GM12878 (cell line): ENCODE results near the gene HDHD3. TPM values are rescaled to one million over a fixed set of nuclear protein-coding genes. Genes with fewer than 3 reads are reported as not detected.
A peak's percentile ranks its signal among the peaks of the same experiment; 100 is the strongest.

ENCODE experiments used
- ATAC-seq: fragments of 200-7000 bp; cut with Tn5 transposase; 3 replicates; pipeline ENCODE4 v1.9.1; 2020; ENCODE audit warnings: mild to moderate bottlenecking, moderate library complexity
- BruUV-seq: library from RNA; stranded (reverse); fragments of 400-500 nt; replicated peaks from 2 replicates; lab custom pipeline; 2021; lab: Mats Ljungman, UMichigan
- CTCF ChIA-PET: fragments of 300-600 bp; sonication (Branson Sonifier 250); formaldehyde crosslinking; extraction: SDS; loops from one replicate; lab custom pipeline; 2021; ENCODE audit warnings: inconsistent platforms; lab: Yijun Ruan, JAX
- POLR2A ChIA-PET: fragments of 350-600 bp; formaldehyde crosslinking; extraction: SDS; loops from one replicate; lab custom pipeline; 2021; ENCODE audit warnings: inconsistent platforms; lab: Charles Lee
- RAD21 ChIA-PET: fragments of 300-600 bp; sonication (Branson Sonifier 250); formaldehyde crosslinking; loops from one replicate; lab custom pipeline; 2023; ENCODE audit warnings: antibody characterized with exemption; ENCODE audit not compliant: unreplicated experiment; lab: Charles Lee
- SMC1A ChIA-PET: fragments of 300-600 bp; sonication (Branson Sonifier 250); formaldehyde crosslinking; loops from one replicate; lab custom pipeline; 2023; ENCODE audit not compliant: unreplicated experiment, uncharacterized antibody; lab: Charles Lee
- DNase-seq: peaks from one replicate; pipeline ENCODE4 v3.0.0-alpha.2; 2011; ENCODE audit warnings: low read depth, low spot score
- FAIRE-seq: peaks from 3 replicates; lab custom pipeline; 2011; peaks lifted over from hg19 to GRCh38; lab: Jason Lieb, UNC
- H2AFZ ChIP-seq: 2 replicates; pipeline ENCODE4 v1.6.0; 2011; ENCODE audit warnings: low read depth, low read length, control low read depth; ENCODE audit not compliant: control insufficient read depth
- H3K27ac ChIP-seq: 2 replicates; pipeline ENCODE4 v1.5.1; 2011; ENCODE audit warnings: control low read depth; ENCODE audit not compliant: control insufficient read depth, insufficient read depth
- H3K27me3 ChIP-seq, 2 experiments: replicated peaks in 1 of 2; 2 replicates each; pipeline versions ENCODE4 v1.6.0 to v1.6.1; 2011; ENCODE audit warnings: low read length in 1 of 2; ENCODE audit not compliant: control insufficient read depth in 2 of 2, insufficient read depth in 2 of 2
- H3K36me3 ChIP-seq, 2 experiments: 2 replicates each; pipeline ENCODE4 v1.5.1; 2011; ENCODE audit warnings: low read length in 1 of 2; ENCODE audit not compliant: control insufficient read depth in 2 of 2, insufficient read depth in 2 of 2
- H3K4me1 ChIP-seq: 2 replicates; pipeline ENCODE4 v1.6.1; 2011; ENCODE audit warnings: mild to moderate bottlenecking, low read length, moderate library complexity, mixed read lengths; ENCODE audit not compliant: control insufficient read depth, insufficient read depth
- H3K4me2 ChIP-seq: 2 replicates; pipeline ENCODE4 v1.6.0; 2011; ENCODE audit warnings: control low read depth; ENCODE audit not compliant: control insufficient read depth, insufficient read depth
- H3K4me3 ChIP-seq: fragments of 200-600 bp; sonication (generic); 2 replicates; pipeline ENCODE4 v1.5.1; 2016
- H3K79me2 ChIP-seq: 2 replicates; pipeline ENCODE4 v1.6.0; 2011; ENCODE audit warnings: low read length; ENCODE audit not compliant: control insufficient read depth, insufficient read depth
- H3K9ac ChIP-seq: 2 replicates; pipeline ENCODE4 v1.8.0; 2011; ENCODE audit warnings: low read length, control low read depth, mixed read lengths; ENCODE audit not compliant: control insufficient read depth, insufficient read depth
- H3K9me3 ChIP-seq: replicated peaks from 3 replicates; pipeline ENCODE4 v1.5.1; 2011; ENCODE audit warnings: mild to moderate bottlenecking, low read length; ENCODE audit not compliant: control insufficient read depth, insufficient read depth
- H4K20me1 ChIP-seq: 2 replicates; pipeline ENCODE4 v1.6.0; 2011; ENCODE audit not compliant: control insufficient read depth, insufficient read depth
- EZH2 ChIP-seq: IDR thresholded peaks from 2 replicates; pipeline ENCODE4 v1.6.1; 2012; ENCODE audit warnings: low read depth, mild to moderate bottlenecking, control low read depth, inconsistent platforms, low read length, borderline replicate concordance; ENCODE audit not compliant: control insufficient read depth
- SIN3A ChIP-seq: IDR thresholded peaks from 2 replicates; pipeline ENCODE4 v1.6.1; 2012; ENCODE audit warnings: low read depth, low read length, improper control_type of control experiment
- STAT3 ChIP-seq: IDR thresholded peaks from 2 replicates; pipeline ENCODE4 v1.6.1; 2011; ENCODE audit warnings: low read depth, low read length, improper control_type of control experiment
- TAF1 ChIP-seq: IDR thresholded peaks from 2 replicates; pipeline ENCODE4 v1.6.1; 2011; ENCODE audit warnings: mild to moderate bottlenecking, low read depth, low read length, borderline replicate concordance
- TARDBP ChIP-seq: IDR thresholded peaks from 2 replicates; pipeline ENCODE4 v1.6.1; 2016; ENCODE audit warnings: borderline replicate concordance
- WRNIP1 ChIP-seq: IDR thresholded peaks from 2 replicates; pipeline ENCODE4 v1.6.1; 2011; ENCODE audit warnings: low read depth, low read length, improper control_type of control experiment, borderline replicate concordance
- ZNF24 ChIP-seq: fragments of 450-650 bp; IDR thresholded peaks from 2 replicates; pipeline ENCODE4 v1.6.1; 2017; ENCODE audit warnings: antibody characterized with exemption, mild to moderate bottlenecking
- ZNF622 ChIP-seq: fragments of 450-650 bp; IDR thresholded peaks from 2 replicates; pipeline ENCODE4 v1.6.1; 2017; ENCODE audit warnings: mild to moderate bottlenecking, inconsistent platforms
- WGBS: methylation state at CpG from one replicate; pipeline ENCODE4 v1.1.6; 2016; ENCODE audit warnings: low lambda C conversion rate; ENCODE audit not compliant: insufficient replicate concordance, insufficient coverage; ENCODE audit errors: missing lambda C conversion rate; 5-methylcytosine and 5-hydroxymethylcytosine counted together
- in situ Hi-C: fragments of 300-500 bp; cut with MboI; formaldehyde crosslinking; loops from 9 replicates; pipeline ENCODE4 v1.14.3; 2018; ENCODE audit warnings: mixed read lengths
- intact Hi-C: fragments of 100-400 bp; cut with micrococcal nuclease; formaldehyde crosslinking; loops from one replicate; pipeline ENCODE4 v1.14.2; 2022; ENCODE audit not compliant: unreplicated experiment
- polyA plus RNA-seq, 11 experiments: library from polyadenylated mRNA; depleted of rRNA in 4 of 11; unstranded in 6 of 11; stranded (reverse) in 5 of 11; fragments of >200 nt; fragmentation: Nextera tagmentation in 4 of 11; fragmentation: Illumina TruSeq in 1 of 11; extraction: Ambion mirVana in 4 of 11; extraction: Trizol in 1 of 11; gene quantifications; 1 replicate in 1 of 11; 2 replicates in 10 of 11; pipeline versions ENCODE4 v1.2.1 to v1.2.3, GENCODE V29; 2011 to 2016; ENCODE audit warnings: inconsistent platforms in 2 of 11, missing spikeins in 2 of 11, low read depth in 1 of 11
- total RNA-seq, 4 experiments: library from RNA; depleted of rRNA in 3 of 4; stranded (reverse); fragments of >200 nt in 3 of 4; fragmentation: Illumina TruSeq in 1 of 4; extraction: Trizol in 1 of 4; gene quantifications; 2 replicates each; pipeline versions ENCODE4 v1.2.1 to v1.2.3, GENCODE V29; 2013 to 2021
- TF ChIP-seq, protein P1 (sequence below): IDR thresholded peaks from 2 replicates; pipeline ENCODE4 v1.6.1; 2012; ENCODE audit warnings: improper control_type of control experiment, low read depth, low read length; ENCODE audit not compliant: insufficient replicate concordance
- TF ChIP-seq, protein P2 (sequence below): fragments of 450-650 bp; IDR thresholded peaks from 2 replicates; pipeline ENCODE4 v1.6.1; 2016; ENCODE audit warnings: mild to moderate bottlenecking
- TF ChIP-seq, protein P3 (sequence below): fragments of 450-650 bp; formaldehyde crosslinking; IDR thresholded peaks from 2 replicates; pipeline ENCODE4 v1.5.0; 2022; ENCODE audit warnings: mild to moderate bottlenecking, missing genetic modification characterization

HDHD3 gene
- total and polyA plus RNA-seq, 10 of the 15 experiments (the other 5 are each of a cell fraction or from before 2014, with no cell fraction given) = 1.3 to 29.4 (median 17.9) TPM

DNA sequence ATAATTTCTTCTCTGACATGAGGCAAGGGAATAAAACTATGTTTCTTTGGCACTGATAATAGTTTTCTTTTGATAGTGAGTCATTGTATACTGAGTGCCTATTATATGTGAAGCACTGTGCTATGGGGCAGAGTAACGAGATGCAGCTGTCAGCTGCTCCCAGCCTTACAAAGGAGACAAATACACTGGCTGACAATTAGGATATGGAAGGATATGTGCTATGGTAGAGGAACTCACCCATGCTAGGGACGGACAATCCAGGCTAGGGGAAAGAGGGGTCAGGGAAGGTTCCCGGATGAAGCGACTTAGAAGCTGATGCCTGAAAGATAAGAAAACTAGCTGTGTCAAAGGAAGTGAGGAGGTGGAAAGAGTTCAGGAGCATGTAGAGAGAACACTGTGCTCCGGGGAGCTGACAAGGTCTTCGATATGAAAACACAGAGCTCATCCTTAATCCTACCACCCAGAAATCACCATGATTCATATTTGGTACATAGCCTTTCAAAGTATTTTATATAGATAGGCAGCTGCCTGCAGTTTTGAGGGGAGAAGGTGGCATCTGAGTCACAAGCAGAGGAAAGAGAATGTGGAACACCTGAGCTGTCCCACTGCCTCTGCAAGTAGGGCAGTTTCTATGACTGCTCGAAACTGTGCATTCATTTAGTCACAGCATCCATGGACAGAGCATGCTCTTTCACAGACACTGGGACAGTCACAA lies 15.3 kb downstream of the HDHD3 start:
- FAIRE-seq (no peak), ATAC-seq (peak; percentile 26; the same call in 2 of the 3 replicates), DNase-seq (no peak)
- SMC1A ChIA-PET = interaction anchor here (0.6 to 1.7 kb wide), 5 partner anchors 10 to 1032 kb away, joined by 3 to 5 read pairs (median 3); no protein-coding TSS in a partner anchor
- Histone ChIP-seq H3K4me3 (no peak overlapping the region), H3K9ac (no peak overlapping the region), H3K4me1 (no peaks in the 10 kb centered on the region), H2AFZ (no peak overlapping the region), H3K27ac (no peak overlapping the region), H3K4me2 (no peak overlapping the region), H3K27me3 (no peaks in the 10 kb centered on the region), H3K36me3 (no peaks in the 10 kb centered on the region), H4K20me1 (no peaks in the 10 kb centered on the region), H3K9me3 (no peaks in the 10 kb centered on the region), H3K79me2 (no peaks in the 10 kb centered on the region)
- CTCF ChIA-PET = interaction anchor here (0.7 to 1.1 kb wide), 3 partner anchors 46 to 293 kb away, joined by 3 to 4 read pairs (median 3); no protein-coding TSS in a partner anchor
- 40% methylated on average over 7 of the region's 7 CpGs for WGBS
- RAD21 ChIA-PET = no interaction called here
- intact Hi-C loops = no loop called here
- POLR2A ChIA-PET = interaction anchor here (0.6 kb wide), 1 partner anchor 13 kb away, joined by 3 read pairs; no protein-coding TSS in a partner anchor
- BruUV-seq = no TSS peak
- in situ Hi-C loops = no loop called here
- TF ChIP-seq TARDBP (no peak), ZNF622 (no peak), EZH2 (no peak), ZNF24 (no peak), TAF1 (no peak), STAT3 (no peak), SIN3A (no peak), WRNIP1 (no peak)
- TF ChIP-seq, protein P1, sequence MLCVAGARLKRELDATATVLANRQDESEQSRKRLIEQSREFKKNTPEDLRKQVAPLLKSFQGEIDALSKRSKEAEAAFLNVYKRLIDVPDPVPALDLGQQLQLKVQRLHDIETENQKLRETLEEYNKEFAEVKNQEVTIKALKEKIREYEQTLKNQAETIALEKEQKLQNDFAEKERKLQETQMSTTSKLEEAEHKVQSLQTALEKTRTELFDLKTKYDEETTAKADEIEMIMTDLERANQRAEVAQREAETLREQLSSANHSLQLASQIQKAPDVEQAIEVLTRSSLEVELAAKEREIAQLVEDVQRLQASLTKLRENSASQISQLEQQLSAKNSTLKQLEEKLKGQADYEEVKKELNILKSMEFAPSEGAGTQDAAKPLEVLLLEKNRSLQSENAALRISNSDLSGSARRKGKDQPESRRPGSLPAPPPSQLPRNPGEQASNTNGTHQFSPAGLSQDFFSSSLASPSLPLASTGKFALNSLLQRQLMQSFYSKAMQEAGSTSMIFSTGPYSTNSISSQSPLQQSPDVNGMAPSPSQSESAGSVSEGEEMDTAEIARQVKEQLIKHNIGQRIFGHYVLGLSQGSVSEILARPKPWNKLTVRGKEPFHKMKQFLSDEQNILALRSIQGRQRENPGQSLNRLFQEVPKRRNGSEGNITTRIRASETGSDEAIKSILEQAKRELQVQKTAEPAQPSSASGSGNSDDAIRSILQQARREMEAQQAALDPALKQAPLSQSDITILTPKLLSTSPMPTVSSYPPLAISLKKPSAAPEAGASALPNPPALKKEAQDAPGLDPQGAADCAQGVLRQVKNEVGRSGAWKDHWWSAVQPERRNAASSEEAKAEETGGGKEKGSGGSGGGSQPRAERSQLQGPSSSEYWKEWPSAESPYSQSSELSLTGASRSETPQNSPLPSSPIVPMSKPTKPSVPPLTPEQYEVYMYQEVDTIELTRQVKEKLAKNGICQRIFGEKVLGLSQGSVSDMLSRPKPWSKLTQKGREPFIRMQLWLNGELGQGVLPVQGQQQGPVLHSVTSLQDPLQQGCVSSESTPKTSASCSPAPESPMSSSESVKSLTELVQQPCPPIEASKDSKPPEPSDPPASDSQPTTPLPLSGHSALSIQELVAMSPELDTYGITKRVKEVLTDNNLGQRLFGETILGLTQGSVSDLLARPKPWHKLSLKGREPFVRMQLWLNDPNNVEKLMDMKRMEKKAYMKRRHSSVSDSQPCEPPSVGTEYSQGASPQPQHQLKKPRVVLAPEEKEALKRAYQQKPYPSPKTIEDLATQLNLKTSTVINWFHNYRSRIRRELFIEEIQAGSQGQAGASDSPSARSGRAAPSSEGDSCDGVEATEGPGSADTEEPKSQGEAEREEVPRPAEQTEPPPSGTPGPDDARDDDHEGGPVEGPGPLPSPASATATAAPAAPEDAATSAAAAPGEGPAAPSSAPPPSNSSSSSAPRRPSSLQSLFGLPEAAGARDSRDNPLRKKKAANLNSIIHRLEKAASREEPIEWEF = no peak
- TF ChIP-seq, protein P2, sequence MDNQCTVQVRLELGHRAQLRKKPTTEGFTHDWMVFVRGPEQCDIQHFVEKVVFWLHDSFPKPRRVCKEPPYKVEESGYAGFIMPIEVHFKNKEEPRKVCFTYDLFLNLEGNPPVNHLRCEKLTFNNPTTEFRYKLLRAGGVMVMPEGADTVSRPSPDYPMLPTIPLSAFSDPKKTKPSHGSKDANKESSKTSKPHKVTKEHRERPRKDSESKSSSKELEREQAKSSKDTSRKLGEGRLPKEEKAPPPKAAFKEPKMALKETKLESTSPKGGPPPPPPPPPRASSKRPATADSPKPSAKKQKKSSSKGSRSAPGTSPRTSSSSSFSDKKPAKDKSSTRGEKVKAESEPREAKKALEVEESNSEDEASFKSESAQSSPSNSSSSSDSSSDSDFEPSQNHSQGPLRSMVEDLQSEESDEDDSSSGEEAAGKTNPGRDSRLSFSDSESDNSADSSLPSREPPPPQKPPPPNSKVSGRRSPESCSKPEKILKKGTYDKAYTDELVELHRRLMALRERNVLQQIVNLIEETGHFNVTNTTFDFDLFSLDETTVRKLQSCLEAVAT = no peak
- TF ChIP-seq, protein P3, sequence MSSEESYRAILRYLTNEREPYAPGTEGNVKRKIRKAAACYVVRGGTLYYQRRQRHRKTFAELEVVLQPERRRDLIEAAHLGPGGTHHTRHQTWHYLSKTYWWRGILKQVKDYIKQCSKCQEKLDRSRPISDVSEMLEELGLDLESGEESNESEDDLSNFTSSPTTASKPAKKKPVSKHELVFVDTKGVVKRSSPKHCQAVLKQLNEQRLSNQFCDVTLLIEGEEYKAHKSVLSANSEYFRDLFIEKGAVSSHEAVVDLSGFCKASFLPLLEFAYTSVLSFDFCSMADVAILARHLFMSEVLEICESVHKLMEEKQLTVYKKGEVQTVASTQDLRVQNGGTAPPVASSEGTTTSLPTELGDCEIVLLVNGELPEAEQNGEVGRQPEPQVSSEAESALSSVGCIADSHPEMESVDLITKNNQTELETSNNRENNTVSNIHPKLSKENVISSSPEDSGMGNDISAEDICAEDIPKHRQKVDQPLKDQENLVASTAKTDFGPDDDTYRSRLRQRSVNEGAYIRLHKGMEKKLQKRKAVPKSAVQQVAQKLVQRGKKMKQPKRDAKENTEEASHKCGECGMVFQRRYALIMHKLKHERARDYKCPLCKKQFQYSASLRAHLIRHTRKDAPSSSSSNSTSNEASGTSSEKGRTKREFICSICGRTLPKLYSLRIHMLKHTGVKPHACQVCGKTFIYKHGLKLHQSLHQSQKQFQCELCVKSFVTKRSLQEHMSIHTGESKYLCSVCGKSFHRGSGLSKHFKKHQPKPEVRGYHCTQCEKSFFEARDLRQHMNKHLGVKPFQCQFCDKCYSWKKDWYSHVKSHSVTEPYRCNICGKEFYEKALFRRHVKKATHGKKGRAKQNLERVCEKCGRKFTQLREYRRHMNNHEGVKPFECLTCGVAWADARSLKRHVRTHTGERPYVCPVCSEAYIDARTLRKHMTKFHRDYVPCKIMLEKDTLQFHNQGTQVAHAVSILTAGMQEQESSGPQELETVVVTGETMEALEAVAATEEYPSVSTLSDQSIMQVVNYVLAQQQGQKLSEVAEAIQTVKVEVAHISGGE (CRISPR knock-in tag) = no peak
